DOHH2 (cell line): ENCODE results near the gene C1QTNF6.

Experiments used
- H3F3A ChIP-seq: fragments of 200-600 bp; sonication (generic), shearing (Covaris generic); 2 replicates; pipeline ENCODE4 v1.6.0; 2016; ENCODE audit warnings: antibody characterized with exemption, mild to moderate bottlenecking; ENCODE audit not compliant: control insufficient read depth, insufficient read depth
- H3K27ac ChIP-seq: fragments of 200-600 bp; sonication (generic); 2 replicates; pipeline ENCODE4 v1.5.1; 2014; ENCODE audit warnings: low read depth, mild to moderate bottlenecking, low read length, moderate library complexity
- H3K27me3 ChIP-seq: fragments of 200-600 bp; sonication (generic); 2 replicates; pipeline ENCODE4 v1.6.1; 2014; ENCODE audit warnings: mild to moderate bottlenecking, low read length, mixed read lengths; ENCODE audit not compliant: control insufficient read depth
- H3K36me3 ChIP-seq: fragments of 200-600 bp; sonication (generic); 2 replicates; pipeline ENCODE4 v1.6.1; 2014; ENCODE audit warnings: mild to moderate bottlenecking, low read length, moderate library complexity, mixed read lengths; ENCODE audit not compliant: control insufficient read depth
- H3K4me1 ChIP-seq: fragments of 200-600 bp; sonication (generic); 2 replicates; pipeline ENCODE4 v1.6.1; 2014; ENCODE audit warnings: mild to moderate bottlenecking, low read length, mixed read lengths; ENCODE audit not compliant: control insufficient read depth
- H3K4me2 ChIP-seq: fragments of 200-600 bp; sonication (generic); 2 replicates; pipeline ENCODE4 v1.6.0; 2014; ENCODE audit warnings: mild to moderate bottlenecking, low read length, moderate library complexity
- H3K4me3 ChIP-seq: fragments of 200-600 bp; sonication (generic); 2 replicates; pipeline ENCODE4 v1.5.1; 2014; ENCODE audit warnings: mild to moderate bottlenecking, low read length, mixed read lengths
- H3K79me2 ChIP-seq: fragments of 200-600 bp; sonication (generic); 2 replicates; pipeline ENCODE4 v1.6.1; 2014; ENCODE audit warnings: mild to moderate bottlenecking, low read length, mixed read lengths; ENCODE audit not compliant: control insufficient read depth
- H3K9me2 ChIP-seq: fragments of 200-600 bp; sonication (generic); replicated peaks from 2 replicates; pipeline ENCODE4 v1.6.1; 2014; ENCODE audit warnings: mild to moderate bottlenecking, low read length, mixed read lengths; ENCODE audit not compliant: control insufficient read depth
- H3K9me3 ChIP-seq: fragments of 200-600 bp; sonication (generic); 2 replicates; pipeline ENCODE4 v1.6.1; 2014; ENCODE audit warnings: antibody characterized with exemption, low read length, mixed read lengths; ENCODE audit not compliant: control insufficient read depth, insufficient read depth
- H4K20me1 ChIP-seq: fragments of 200-600 bp; sonication (generic); 2 replicates; pipeline ENCODE4 v1.6.0; 2014; ENCODE audit warnings: low read depth, mild to moderate bottlenecking, antibody characterized with exemption, low read length, moderate library complexity; ENCODE audit not compliant: control insufficient read depth, insufficient read depth
- EZH2phosphoT487 ChIP-seq: fragments of 200-600 bp; sonication (generic); IDR thresholded peaks from 2 replicates; pipeline ENCODE4 v1.6.1; 2017; ENCODE audit warnings: borderline replicate concordance, mild to moderate bottlenecking, antibody characterized with exemption, low read length, moderate library complexity, mixed read lengths
- TF ChIP-seq, protein P1 (sequence below): fragments of 200-600 bp; sonication (generic); IDR thresholded peaks from one replicate; pipeline ENCODE4 v1.5.1; 2014; ENCODE audit warnings: antibody characterized with exemption, mild to moderate bottlenecking, low read depth, low read length; ENCODE audit not compliant: poor library complexity, severe bottlenecking

The C1QTNF6 gene

DNA sequence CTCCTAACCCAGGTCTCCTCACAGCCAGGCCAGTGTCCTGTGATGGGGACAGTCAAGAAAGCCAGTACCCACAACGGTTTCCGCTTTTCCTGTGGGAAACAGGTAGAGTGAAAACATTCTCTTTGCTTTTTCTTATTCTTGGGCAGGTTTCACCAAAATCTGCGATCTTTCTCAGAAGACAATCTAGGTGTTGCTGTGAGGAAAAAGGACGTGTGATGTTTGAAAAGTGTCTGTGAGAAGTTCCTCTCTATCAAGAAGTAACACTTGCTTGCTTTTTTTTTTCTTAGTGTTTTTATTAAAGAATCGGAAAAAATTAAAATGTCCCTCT, 29.1 kb downstream of the C1QTNF6 start:
- no peaks in the 10 kb centered on the region for H4K20me1 ChIP-seq

DNA sequence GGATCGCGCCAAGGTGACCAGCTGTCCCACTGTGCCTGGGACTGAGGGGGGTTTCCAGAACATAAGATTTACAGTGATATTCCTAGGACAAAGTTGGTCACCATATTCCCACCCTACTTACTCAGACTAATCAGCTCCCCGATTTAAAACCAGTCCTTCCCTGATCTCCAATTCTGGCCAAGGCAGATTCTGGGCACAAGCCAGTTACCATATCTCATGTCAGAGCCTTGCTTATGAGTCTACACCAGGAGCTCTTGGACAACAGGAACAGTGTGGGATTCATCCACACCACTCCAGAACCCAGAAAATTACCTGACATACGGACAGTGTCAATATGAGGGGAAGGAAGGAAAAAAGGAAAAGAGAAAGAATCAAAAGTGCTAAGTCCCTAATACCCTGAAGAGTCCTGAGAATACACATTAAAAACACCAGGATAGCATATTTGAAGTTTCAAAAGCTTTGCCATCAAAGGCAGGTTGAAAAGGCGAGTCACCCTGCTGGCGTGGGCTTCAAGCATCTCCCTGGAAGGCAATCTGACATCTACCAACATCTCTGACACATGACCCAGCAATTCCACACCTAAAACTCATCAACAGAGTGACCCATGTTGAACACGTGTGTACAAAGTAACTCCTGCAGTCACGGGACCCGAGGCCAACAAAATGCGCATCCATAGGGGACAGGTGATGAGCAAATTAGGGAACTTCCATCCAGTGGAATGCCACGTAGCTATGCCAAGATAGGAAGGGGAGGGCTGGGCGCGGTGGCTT, 30.3 kb downstream of the C1QTNF6 start:
- no peak overlapping the region for H3K27ac ChIP-seq
- no peaks in the 10 kb centered on the region for H3K4me1 ChIP-seq
- no peak overlapping the region for H3K4me2 ChIP-seq
- no peaks in the 10 kb centered on the region for H3K79me2 ChIP-seq
- H3K4me3 ChIP-seq: no peak overlapping the region
- H3F3A ChIP-seq: no peaks in the 10 kb centered on the region
- peaks cover 18% of the 10 kb centered on the region for H3K27me3 ChIP-seq
- H3K9me2 ChIP-seq: no peaks in the 10 kb centered on the region
- peaks cover 9% of the 10 kb centered on the region for H3K9me3 ChIP-seq
- H3K36me3 ChIP-seq: no peaks in the 10 kb centered on the region
- TF ChIP-seq, protein P1, sequence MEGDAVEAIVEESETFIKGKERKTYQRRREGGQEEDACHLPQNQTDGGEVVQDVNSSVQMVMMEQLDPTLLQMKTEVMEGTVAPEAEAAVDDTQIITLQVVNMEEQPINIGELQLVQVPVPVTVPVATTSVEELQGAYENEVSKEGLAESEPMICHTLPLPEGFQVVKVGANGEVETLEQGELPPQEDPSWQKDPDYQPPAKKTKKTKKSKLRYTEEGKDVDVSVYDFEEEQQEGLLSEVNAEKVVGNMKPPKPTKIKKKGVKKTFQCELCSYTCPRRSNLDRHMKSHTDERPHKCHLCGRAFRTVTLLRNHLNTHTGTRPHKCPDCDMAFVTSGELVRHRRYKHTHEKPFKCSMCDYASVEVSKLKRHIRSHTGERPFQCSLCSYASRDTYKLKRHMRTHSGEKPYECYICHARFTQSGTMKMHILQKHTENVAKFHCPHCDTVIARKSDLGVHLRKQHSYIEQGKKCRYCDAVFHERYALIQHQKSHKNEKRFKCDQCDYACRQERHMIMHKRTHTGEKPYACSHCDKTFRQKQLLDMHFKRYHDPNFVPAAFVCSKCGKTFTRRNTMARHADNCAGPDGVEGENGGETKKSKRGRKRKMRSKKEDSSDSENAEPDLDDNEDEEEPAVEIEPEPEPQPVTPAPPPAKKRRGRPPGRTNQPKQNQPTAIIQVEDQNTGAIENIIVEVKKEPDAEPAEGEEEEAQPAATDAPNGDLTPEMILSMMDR: no peak
- TF ChIP-seq EZH2phosphoT487: no peak
- H4K20me1 ChIP-seq: no peaks in the 10 kb centered on the region

More for the DNA sequence above, 29.1 kb downstream of the C1QTNF6 start:
- Histone ChIP-seq H3K9me2 (no peaks in the 10 kb centered on the region), H3K4me2 (no peak overlapping the region), H3K4me3 (no peak overlapping the region), H3K79me2 (no peaks in the 10 kb centered on the region), H3K9me3 (peaks cover 9% of the 10 kb centered on the region), H3K27ac (no peak overlapping the region), H3K4me1 (no peaks in the 10 kb centered on the region), H3F3A (no peaks in the 10 kb centered on the region), H3K27me3 (peaks cover 27% of the 10 kb centered on the region), H3K36me3 (no peaks in the 10 kb centered on the region)
- TF ChIP-seq, protein P1: no peak
- TF ChIP-seq EZH2phosphoT487: no peak

DNA sequence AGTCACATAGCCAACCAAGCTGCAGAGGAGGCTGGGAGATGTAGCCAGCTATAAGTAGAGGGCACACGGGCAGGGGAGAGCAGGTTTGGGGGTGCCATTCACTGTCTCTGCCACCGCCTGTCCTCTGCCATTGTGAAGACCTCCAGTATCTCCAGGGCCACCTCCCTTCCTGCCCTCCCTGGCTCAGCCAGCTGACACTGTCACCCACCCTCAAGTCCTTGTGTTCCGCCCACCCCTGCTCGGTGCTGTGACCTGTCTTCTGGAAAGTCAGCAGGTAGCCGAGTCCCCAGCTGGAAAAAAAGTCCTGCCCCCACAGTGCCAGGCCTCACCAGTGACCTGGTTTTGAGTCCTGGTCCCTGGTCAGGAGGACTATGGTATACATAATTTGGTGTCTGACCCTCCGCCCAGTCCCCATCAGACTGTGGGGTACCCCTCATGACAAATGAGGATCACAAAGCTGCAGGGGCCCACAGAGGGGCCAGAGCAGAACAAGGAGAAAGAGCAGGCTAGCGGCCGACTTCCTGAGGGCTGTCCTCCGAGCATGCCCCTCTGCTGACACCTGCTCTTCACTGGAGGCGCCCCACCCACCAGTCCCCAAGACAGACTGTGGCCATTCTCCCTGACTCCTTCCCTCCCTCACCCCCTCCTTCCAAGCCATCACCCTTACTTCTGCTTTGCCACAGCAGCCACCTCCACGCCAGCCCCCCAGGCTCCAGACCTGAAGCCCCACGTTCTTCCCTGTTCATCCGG, 31.2 kb downstream of the C1QTNF6 start:
- Histone ChIP-seq H3K9me3 (peaks cover 9% of the 10 kb centered on the region), H3K36me3 (no peaks in the 10 kb centered on the region), H4K20me1 (no peaks in the 10 kb centered on the region), H3K4me3 (no peak overlapping the region), H3F3A (no peaks in the 10 kb centered on the region), H3K4me2 (no peak overlapping the region), H3K27ac (no peak overlapping the region), H3K4me1 (no peaks in the 10 kb centered on the region), H3K79me2 (no peaks in the 10 kb centered on the region), H3K27me3 (peaks cover 10% of the 10 kb centered on the region; the same call in 1 of the 2 replicates), H3K9me2 (no peaks in the 10 kb centered on the region)
- TF ChIP-seq EZH2phosphoT487: no peak
- TF ChIP-seq, protein P1: no peak
